C4-2B (cell line): ENCODE results near the gene NANS.

Experiments used
- ZFX ChIP-seq: fragments of 450-650 bp; IDR thresholded peaks from 2 replicates; pipeline ENCODE4 v1.6.1; 2017
- TF ChIP-seq, protein P1 (sequence below): fragments of 450-650 bp; conservative IDR thresholded peaks from 2 replicates; pipeline ENCODE4 v1.5.1; 2017; ENCODE audit warnings: mild to moderate bottlenecking

DNA sequence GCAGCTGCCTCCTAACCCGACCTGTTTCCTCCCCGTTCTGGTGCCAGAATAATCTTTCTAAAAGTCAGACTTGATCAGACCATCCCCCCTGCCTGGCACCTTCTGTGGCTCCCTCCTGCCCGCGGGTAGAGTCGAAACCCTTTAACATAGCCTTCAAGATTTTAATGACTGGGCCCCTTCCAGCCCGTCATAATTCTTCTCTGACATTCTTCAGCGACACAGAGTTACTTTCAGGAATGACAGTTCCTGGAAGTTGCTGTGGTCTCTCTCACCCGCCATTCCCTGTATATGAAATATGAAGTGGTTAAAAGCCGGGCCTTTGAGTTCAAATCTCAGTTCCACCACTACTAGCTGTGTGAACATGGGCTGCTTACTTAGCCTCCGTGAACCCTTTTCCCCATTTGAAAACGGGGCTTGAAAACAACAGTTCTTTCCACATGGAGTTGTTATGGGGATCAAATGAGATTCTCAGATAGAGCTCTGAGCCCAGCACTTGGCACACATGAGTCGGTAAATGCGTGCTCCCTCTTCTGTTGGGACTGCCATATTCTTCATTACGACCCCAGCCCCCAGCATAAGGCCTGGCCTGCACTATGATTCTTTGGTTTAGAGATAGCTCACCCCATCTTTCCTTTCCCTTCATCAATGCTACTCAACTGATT lies 737 bp downstream of the NANS start:
- TF ChIP-seq, protein P1, sequence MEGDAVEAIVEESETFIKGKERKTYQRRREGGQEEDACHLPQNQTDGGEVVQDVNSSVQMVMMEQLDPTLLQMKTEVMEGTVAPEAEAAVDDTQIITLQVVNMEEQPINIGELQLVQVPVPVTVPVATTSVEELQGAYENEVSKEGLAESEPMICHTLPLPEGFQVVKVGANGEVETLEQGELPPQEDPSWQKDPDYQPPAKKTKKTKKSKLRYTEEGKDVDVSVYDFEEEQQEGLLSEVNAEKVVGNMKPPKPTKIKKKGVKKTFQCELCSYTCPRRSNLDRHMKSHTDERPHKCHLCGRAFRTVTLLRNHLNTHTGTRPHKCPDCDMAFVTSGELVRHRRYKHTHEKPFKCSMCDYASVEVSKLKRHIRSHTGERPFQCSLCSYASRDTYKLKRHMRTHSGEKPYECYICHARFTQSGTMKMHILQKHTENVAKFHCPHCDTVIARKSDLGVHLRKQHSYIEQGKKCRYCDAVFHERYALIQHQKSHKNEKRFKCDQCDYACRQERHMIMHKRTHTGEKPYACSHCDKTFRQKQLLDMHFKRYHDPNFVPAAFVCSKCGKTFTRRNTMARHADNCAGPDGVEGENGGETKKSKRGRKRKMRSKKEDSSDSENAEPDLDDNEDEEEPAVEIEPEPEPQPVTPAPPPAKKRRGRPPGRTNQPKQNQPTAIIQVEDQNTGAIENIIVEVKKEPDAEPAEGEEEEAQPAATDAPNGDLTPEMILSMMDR, result no peak
- TF ChIP-seq ZFX, result no peak
